ENCODE results near the gene HHIPL2.

The HHIPL2 gene

GRCh38 chr1:222596696-222597095, 48.8 kb upstream of the HHIPL2 start:
- POLR2A ChIA-PET, result no interaction called here
- no peak for TF ChIP-seq ZNF473 (tag by site-specific recombination; IDR thresholded peaks at IDR 0.05)
- TF ChIP-seq ZNF654 (tag by site-specific recombination; IDR thresholded peaks at IDR 0.05; ENCODE audit: low read depth), result no peak
- TF ChIP-seq ZNF24 (tag by site-specific recombination; IDR thresholded peaks at IDR 0.05), result no peak
- no peak for TF ChIP-seq OVOL3 (tag by site-specific recombination; IDR thresholded peaks at IDR 0.05)
- no peak for TF ChIP-seq ZNF341 (tag by site-specific recombination; IDR thresholded peaks at IDR 0.05; ENCODE audit: low read depth)
- TF ChIP-seq SP3 (tag by site-specific recombination; IDR thresholded peaks at IDR 0.05), result no peak
- no peak for TF ChIP-seq KLF7 (tag by site-specific recombination; IDR thresholded peaks at IDR 0.05; ENCODE audit: borderline replicate concordance)
- no peak for TF ChIP-seq ZNF48 (tag by site-specific recombination; IDR thresholded peaks at IDR 0.05)
- TF ChIP-seq ZNF19 (tag by site-specific recombination; IDR thresholded peaks at IDR 0.05; ENCODE audit: low read depth), result no peak
- no peak for TF ChIP-seq GLI2 (tag by site-specific recombination; IDR thresholded peaks at IDR 0.05; ENCODE audit: borderline replicate concordance, low read depth)
- TF ChIP-seq ZNF623 (tag by site-specific recombination; IDR thresholded peaks at IDR 0.05), result no peak
- TF ChIP-seq ZNF843 (tag by site-specific recombination; IDR thresholded peaks at IDR 0.05), result no peak
- CTCF ChIA-PET, result interaction anchor here (1.1 kb wide), 1 partner anchor 38 kb away, joined by 5 read pairs; no protein-coding TSS in a partner anchor

GRCh38 chr1:222594789-222595188, 46.9 kb upstream of the HHIPL2 start:
- no peak overlapping the region for H3K27ac ChIP-seq (ENCODE audit: extremely low read depth, low read depth, low read length)
- H3K4me1 ChIP-seq (ENCODE audit: control insufficient read depth, insufficient read depth, low read length), result no peaks in the 10 kb centered on the region
- POLR2A ChIA-PET, result no interaction called here
- TF ChIP-seq ZBTB6 (tag by site-specific recombination; IDR thresholded peaks at IDR 0.05), result no peak
- TF ChIP-seq ZNF223 (tag by site-specific recombination; IDR thresholded peaks at IDR 0.05), result no peak
- TF ChIP-seq ZNF133 (tag by site-specific recombination; IDR thresholded peaks at IDR 0.05), result peak; percentile 91
- no peak for TF ChIP-seq ZNF654 (tag by site-specific recombination; IDR thresholded peaks at IDR 0.05; ENCODE audit: low read depth)
- TF ChIP-seq YY2 (tag by site-specific recombination; IDR thresholded peaks at IDR 0.05), result no peak
- TF ChIP-seq ZNF239 (tag by site-specific recombination; IDR thresholded peaks at IDR 0.05), result no peak
- TF ChIP-seq SETDB1 (IDR thresholded peaks at IDR 0.05; ENCODE audit: insufficient read length, low read length), result peak; percentile 51
- no peak for TF ChIP-seq ZNF558 (tag by site-specific recombination; IDR thresholded peaks at IDR 0.05)
- H3K36me3 ChIP-seq (ENCODE audit: control insufficient read depth in 2 of 2, insufficient read depth in 1 of 2, low read length in 2 of 2), result no peaks in the 10 kb centered on the region
- no peaks in the 10 kb centered on the region for H3K9me3 ChIP-seq (ENCODE audit: control insufficient read depth, insufficient read depth, low read depth, low read length)
- CTCF ChIA-PET, result interaction anchor here (0.6 to 1.1 kb wide), 2 partner anchors 129 to 442 kb away, joined by 3 to 4 read pairs; no protein-coding TSS in a partner anchor
- H3K4me3 ChIP-seq (ENCODE audit: low read depth, low read length), result no peak overlapping the region

More at GRCh38 chr1:222596696-222597095, 48.8 kb upstream of the HHIPL2 start:
- H3K9me3 ChIP-seq (ENCODE audit: control insufficient read depth, insufficient read depth, low read depth, low read length), result no peaks in the 10 kb centered on the region
- no peak overlapping the region for H3K27ac ChIP-seq (ENCODE audit: extremely low read depth, low read depth, low read length)
- H3K36me3 ChIP-seq (ENCODE audit: control insufficient read depth in 2 of 2, insufficient read depth in 1 of 2, low read length in 2 of 2), result no peaks in the 10 kb centered on the region
- no peaks in the 10 kb centered on the region for H3K4me1 ChIP-seq (ENCODE audit: control insufficient read depth, insufficient read depth, low read length)
- H3K4me3 ChIP-seq (ENCODE audit: low read depth, low read length), result no peak overlapping the region

GRCh38 chr1:222592171-222592570, 44.3 kb upstream of the HHIPL2 start:
- H3K36me3 ChIP-seq (ENCODE audit: control insufficient read depth in 2 of 2, insufficient read depth in 1 of 2, low read length in 2 of 2), result peaks cover 8% of the 10 kb centered on the region in 2 experiments
- ChIA-PET POLR2A (no interaction called here), CTCF (interaction anchor here (1.3 kb wide), 1 partner anchor 42 kb away, joined by 4 read pairs; no protein-coding TSS in a partner anchor)
- H3K27ac ChIP-seq (ENCODE audit: extremely low read depth, low read depth, low read length), result no peak overlapping the region
- H3K4me3 ChIP-seq (ENCODE audit: low read depth, low read length), result no peak overlapping the region
- no peaks in the 10 kb centered on the region for H3K4me1 ChIP-seq (ENCODE audit: control insufficient read depth, insufficient read depth, low read length)
- H3K9me3 ChIP-seq (ENCODE audit: control insufficient read depth, insufficient read depth, low read depth, low read length), result no peaks in the 10 kb centered on the region
- TF ChIP-seq ZNF366 (tag by site-specific recombination; conservative IDR thresholded peaks at IDR 0.05) (no peak), ZNF266 (tag by site-specific recombination; IDR thresholded peaks at IDR 0.05; ENCODE audit: low read depth) (no peak), ZFP3 (tag by site-specific recombination; IDR thresholded peaks at IDR 0.05; ENCODE audit: low read depth) (no peak), ZNF776 (tag by site-specific recombination; IDR thresholded peaks at IDR 0.05; ENCODE audit: borderline replicate concordance) (no peak), ZNF362 (tag by site-specific recombination; IDR thresholded peaks at IDR 0.05) (no peak), ZNF18 (tag by site-specific recombination; IDR thresholded peaks at IDR 0.05) (no peak), EGR2 (tag by site-specific recombination; IDR thresholded peaks at IDR 0.05; ENCODE audit: low read depth) (no peak), ZNF513 (tag by site-specific recombination; IDR thresholded peaks at IDR 0.05) (no peak), ZFP41 (tag by site-specific recombination; IDR thresholded peaks at IDR 0.05; ENCODE audit: borderline replicate concordance) (no peak), ZSCAN23 (tag by site-specific recombination; IDR thresholded peaks at IDR 0.05) (no peak)
